Measurements from ENCODE around the gene PHLDB3. TPM values are rescaled to one million over a fixed set of nuclear protein-coding genes. Genes with fewer than 3 reads are reported as not detected.

The PHLDB3 gene
- total and polyA plus RNA-seq, 2 experiments from 2014 or later, result 22.2 to 23.4 TPM

DNA sequence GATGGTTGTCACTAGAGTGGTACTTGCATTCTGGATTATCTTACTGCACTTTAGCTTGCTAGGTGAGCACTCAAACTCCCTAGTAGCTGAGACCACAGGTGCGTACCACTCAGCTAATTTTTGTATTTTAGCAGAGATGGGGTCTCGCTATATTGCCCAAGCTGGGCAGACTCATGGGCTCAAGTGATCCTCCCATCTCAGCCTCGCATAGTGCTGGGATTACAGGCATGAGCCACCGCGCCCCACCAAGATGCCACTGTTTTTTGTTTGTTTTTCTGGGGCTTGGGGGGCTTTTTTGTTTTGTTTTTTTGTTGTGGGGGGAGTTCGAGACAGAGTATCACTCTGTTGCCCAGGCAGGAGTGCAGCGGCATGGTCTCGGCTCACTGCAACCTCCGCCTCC lies 56.9 kb downstream of the PHLDB3 start:
- Histone ChIP-seq H3K4me2 (no peak overlapping the region), H4K20me1 (ENCODE audit: insufficient read depth, poor library complexity, severe bottlenecking) (no peaks in the 10 kb centered on the region), H3K4me3 (no peak overlapping the region), H3K79me2 (no peaks in the 10 kb centered on the region), H3K9me2 (replicated peaks; ENCODE audit: insufficient read depth) (no peaks in the 10 kb centered on the region), H3K27ac (no peak overlapping the region), H3K9me3 (ENCODE audit: low read depth) (no peaks in the 10 kb centered on the region), H3K4me1 (ENCODE audit: insufficient read depth) (no peaks in the 10 kb centered on the region), H3K36me3 (replicated peaks; ENCODE audit: insufficient read depth, low read depth) (no peaks in the 10 kb centered on the region), H2AFZ (no peak overlapping the region), H3K27me3 (no peaks in the 10 kb centered on the region)
- no peak for DNase-seq (ENCODE audit: low spot score)
- 96% methylated on average over 9 of the region's 9 CpGs for WGBS (ENCODE audit: low lambda C conversion rate, missing lambda C conversion rate)
- TF ChIP-seq, protein P1, sequence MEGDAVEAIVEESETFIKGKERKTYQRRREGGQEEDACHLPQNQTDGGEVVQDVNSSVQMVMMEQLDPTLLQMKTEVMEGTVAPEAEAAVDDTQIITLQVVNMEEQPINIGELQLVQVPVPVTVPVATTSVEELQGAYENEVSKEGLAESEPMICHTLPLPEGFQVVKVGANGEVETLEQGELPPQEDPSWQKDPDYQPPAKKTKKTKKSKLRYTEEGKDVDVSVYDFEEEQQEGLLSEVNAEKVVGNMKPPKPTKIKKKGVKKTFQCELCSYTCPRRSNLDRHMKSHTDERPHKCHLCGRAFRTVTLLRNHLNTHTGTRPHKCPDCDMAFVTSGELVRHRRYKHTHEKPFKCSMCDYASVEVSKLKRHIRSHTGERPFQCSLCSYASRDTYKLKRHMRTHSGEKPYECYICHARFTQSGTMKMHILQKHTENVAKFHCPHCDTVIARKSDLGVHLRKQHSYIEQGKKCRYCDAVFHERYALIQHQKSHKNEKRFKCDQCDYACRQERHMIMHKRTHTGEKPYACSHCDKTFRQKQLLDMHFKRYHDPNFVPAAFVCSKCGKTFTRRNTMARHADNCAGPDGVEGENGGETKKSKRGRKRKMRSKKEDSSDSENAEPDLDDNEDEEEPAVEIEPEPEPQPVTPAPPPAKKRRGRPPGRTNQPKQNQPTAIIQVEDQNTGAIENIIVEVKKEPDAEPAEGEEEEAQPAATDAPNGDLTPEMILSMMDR (IDR thresholded peaks at IDR 0.05; ENCODE audit: poor library complexity), result no peak
- TF ChIP-seq EZH2 (IDR thresholded peaks at IDR 0.05; ENCODE audit: borderline replicate concordance) (no peak), EZH2phosphoT487 (IDR thresholded peaks at IDR 0.05; ENCODE audit: low read depth, severe bottlenecking, unreplicated experiment) (no peak)

DNA sequence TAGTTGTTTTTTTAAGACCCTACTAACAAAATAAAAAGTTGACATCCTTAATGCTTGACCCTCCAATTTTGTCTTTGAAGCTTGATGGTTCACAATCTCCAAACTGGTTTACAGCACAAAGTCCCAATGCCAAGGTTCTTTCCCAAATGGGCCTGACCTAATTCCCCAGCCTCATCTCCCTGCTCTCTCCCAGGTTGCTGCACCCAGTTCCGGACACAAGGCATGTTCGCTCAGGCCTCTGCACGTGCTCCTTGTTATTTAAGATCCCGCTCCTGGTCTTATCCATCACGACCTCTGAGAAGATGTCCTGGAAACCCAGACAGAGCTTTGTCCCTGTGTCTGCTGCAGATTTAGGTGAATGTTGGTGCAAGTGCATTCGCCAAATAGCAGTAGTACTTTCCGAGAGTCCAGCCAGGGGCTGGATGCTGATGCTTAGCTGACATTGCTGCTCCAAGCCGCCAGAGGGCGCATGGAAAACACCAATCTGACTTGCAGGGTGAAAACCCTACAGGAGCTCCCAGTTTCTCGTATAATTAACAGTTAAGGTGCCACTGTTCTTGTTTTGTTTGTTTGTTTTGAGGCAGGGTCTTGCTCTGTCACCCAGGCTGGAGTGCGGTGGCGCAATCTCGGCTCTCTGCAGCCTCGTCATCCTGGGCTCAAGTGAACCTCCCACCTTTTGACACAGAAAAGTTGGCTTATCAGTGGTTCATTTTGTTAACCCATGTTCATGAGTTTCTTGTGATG lies 57.6 kb downstream of the PHLDB3 start:
- Histone ChIP-seq H3K4me2 (no peak overlapping the region), H3K9me2 (replicated peaks; ENCODE audit: insufficient read depth) (no peaks in the 10 kb centered on the region), H4K20me1 (ENCODE audit: insufficient read depth, poor library complexity, severe bottlenecking) (no peaks in the 10 kb centered on the region), H3K36me3 (replicated peaks; ENCODE audit: insufficient read depth, low read depth) (no peaks in the 10 kb centered on the region), H3K27ac (no peak overlapping the region), H3K27me3 (no peaks in the 10 kb centered on the region), H3K79me2 (no peaks in the 10 kb centered on the region), H3K9me3 (ENCODE audit: low read depth) (no peaks in the 10 kb centered on the region), H3K4me3 (no peak overlapping the region), H2AFZ (no peak overlapping the region), H3K4me1 (ENCODE audit: insufficient read depth) (no peaks in the 10 kb centered on the region)
- TF ChIP-seq, protein P1 (IDR thresholded peaks at IDR 0.05; ENCODE audit: poor library complexity), result peak; percentile 92
- no peak for TF ChIP-seq EZH2phosphoT487 (IDR thresholded peaks at IDR 0.05; ENCODE audit: low read depth, severe bottlenecking, unreplicated experiment)
- no peak for TF ChIP-seq EZH2 (IDR thresholded peaks at IDR 0.05; ENCODE audit: borderline replicate concordance)
- WGBS (ENCODE audit: low lambda C conversion rate, missing lambda C conversion rate), result 27% methylated on average over 14 of the region's 14 CpGs
- peak; percentile 83 for DNase-seq (ENCODE audit: low spot score)

DNA sequence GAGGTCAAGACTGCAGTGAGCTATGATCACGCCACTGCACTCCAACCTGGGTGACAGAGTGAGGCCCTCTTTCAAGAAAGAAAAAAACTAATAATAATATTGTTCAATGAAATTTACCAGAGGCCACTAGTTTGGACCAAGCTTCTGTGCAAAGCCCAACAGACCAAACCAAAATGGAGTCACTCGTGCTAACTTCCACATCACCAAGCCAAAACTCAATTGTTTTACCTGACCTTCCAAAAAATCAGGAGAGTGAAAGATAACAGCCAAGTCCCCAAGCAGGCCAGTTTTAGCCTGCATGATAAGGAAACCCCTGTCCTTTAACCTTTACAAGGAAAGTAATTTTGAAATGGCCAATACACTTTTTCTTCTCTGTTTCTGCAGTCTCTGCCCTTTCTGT lies 59.1 kb downstream of the PHLDB3 start:
- no peak overlapping the region for H2AFZ ChIP-seq
- no peak overlapping the region for H3K27ac ChIP-seq
- no peak for TF ChIP-seq EZH2phosphoT487 (IDR thresholded peaks at IDR 0.05; ENCODE audit: low read depth, severe bottlenecking, unreplicated experiment)
- TF ChIP-seq, protein P1 (IDR thresholded peaks at IDR 0.05; ENCODE audit: poor library complexity), result no peak
- WGBS (ENCODE audit: low lambda C conversion rate, missing lambda C conversion rate), result 92% methylated on average over 2 of the region's 2 CpGs
- no peaks in the 10 kb centered on the region for H3K9me3 ChIP-seq (ENCODE audit: low read depth)
- no peak for DNase-seq (ENCODE audit: low spot score)
- H3K36me3 ChIP-seq (replicated peaks; ENCODE audit: insufficient read depth, low read depth), result no peaks in the 10 kb centered on the region
- H3K4me3 ChIP-seq, result no peak overlapping the region
- no peaks in the 10 kb centered on the region for H3K9me2 ChIP-seq (replicated peaks; ENCODE audit: insufficient read depth)
- H3K4me1 ChIP-seq (ENCODE audit: insufficient read depth), result no peaks in the 10 kb centered on the region
- H4K20me1 ChIP-seq (ENCODE audit: insufficient read depth, poor library complexity, severe bottlenecking), result no peaks in the 10 kb centered on the region
- no peaks in the 10 kb centered on the region for H3K27me3 ChIP-seq
- no peak overlapping the region for H3K4me2 ChIP-seq
- H3K79me2 ChIP-seq, result no peaks in the 10 kb centered on the region

Measured in hepatocyte (in vitro differentiated cells).